ENCODE results near the gene AFAP1L2. TPM values are rescaled to one million over a fixed set of nuclear protein-coding genes. Genes with fewer than 3 reads are reported as not detected.

Gene AFAP1L2
- total and polyA plus RNA-seq, 9 of the 15 experiments (the other 6 are each of a cell fraction or from before 2014, with no cell fraction given), result 0.07 TPM; not detected in 8

- DNase-seq (ENCODE audit: extremely low read depth in 1 of 4, low spot score in 3 of 4) (no peak), ATAC-seq (no peak), FAIRE-seq (no peak)
- ChIA-PET POLR2A (no interaction called here), CTCF (ENCODE audit: low intra/inter-chr PET ratio) (no interaction called here)
- Histone ChIP-seq H3K4me2 (ENCODE audit: insufficient read depth, low read length) (no peak overlapping the region), H3K27me3 (ENCODE audit: control insufficient read depth in 2 of 2, insufficient read depth in 2 of 2, low read length in 2 of 2) (peaks cover 0 to 28% of the 10 kb centered on the region in 2 experiments; a peak in 2 of 5 replicates), H3K9ac (ENCODE audit: insufficient read depth in 1 of 2, low read depth in 2 of 2, low read length in 2 of 2) (no peak overlapping the region), H4K20me1 (replicated peaks; ENCODE audit: control insufficient read depth, insufficient read depth, low read length) (no peaks in the 10 kb centered on the region), H3K4me3 (no peak overlapping the region), H3K79me2 (ENCODE audit: control insufficient read depth, insufficient read depth, low read length) (no peaks in the 10 kb centered on the region), H3K9me1 (ENCODE audit: control insufficient read depth, insufficient read depth, low read length) (no peaks in the 10 kb centered on the region), H3K4me1 (replicated peaks in 1 of 2; ENCODE audit: control insufficient read depth in 2 of 2, insufficient read depth in 2 of 2, low read length in 2 of 2) (no peaks in the 10 kb centered on the region; a peak in 1 of 5 replicates), H3K27ac (ENCODE audit: extremely low read depth, low read depth, low read length) (no peak overlapping the region), H2AFZ (ENCODE audit: low read depth, low read length) (no peak overlapping the region), H3K9me3 (replicated peaks; ENCODE audit: control insufficient read depth, insufficient read depth, low read depth, low read length) (no peaks in the 10 kb centered on the region), H3K36me3 (ENCODE audit: control insufficient read depth, insufficient read depth, low read length) (no peaks in the 10 kb centered on the region)
- in situ Hi-C loops (cut with MboI), result no loop called here
- no peak for TF ChIP-seq ZNF561 (CRISPR knock-in tag; conservative IDR thresholded peaks at IDR 0.05)
- no peak for TF ChIP-seq ZNF584 (CRISPR knock-in tag; IDR thresholded peaks at IDR 0.05; ENCODE audit: low read depth)
- no peak for TF ChIP-seq ZNF3 (CRISPR knock-in tag; IDR thresholded peaks at IDR 0.05)
- TF ChIP-seq CHD1 (IDR thresholded peaks at IDR 0.05; ENCODE audit: low read length), result no peak
- TF ChIP-seq KDM4B (IDR thresholded peaks at IDR 0.05; ENCODE audit: borderline replicate concordance in 2 of 2, low read depth in 1 of 2), result no peak
- TF ChIP-seq, protein P1, sequence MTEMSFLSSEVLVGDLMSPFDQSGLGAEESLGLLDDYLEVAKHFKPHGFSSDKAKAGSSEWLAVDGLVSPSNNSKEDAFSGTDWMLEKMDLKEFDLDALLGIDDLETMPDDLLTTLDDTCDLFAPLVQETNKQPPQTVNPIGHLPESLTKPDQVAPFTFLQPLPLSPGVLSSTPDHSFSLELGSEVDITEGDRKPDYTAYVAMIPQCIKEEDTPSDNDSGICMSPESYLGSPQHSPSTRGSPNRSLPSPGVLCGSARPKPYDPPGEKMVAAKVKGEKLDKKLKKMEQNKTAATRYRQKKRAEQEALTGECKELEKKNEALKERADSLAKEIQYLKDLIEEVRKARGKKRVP (CRISPR knock-in tag; IDR thresholded peaks at IDR 0.05), result no peak
- TF ChIP-seq, protein P2, sequence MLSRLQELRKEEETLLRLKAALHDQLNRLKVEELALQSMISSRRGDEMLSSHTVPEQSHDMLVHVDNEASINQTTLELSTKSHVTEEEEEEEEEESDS (CRISPR knock-in tag; IDR thresholded peaks at IDR 0.05), result no peak
- no peak for TF ChIP-seq HCFC1 (IDR thresholded peaks at IDR 0.05; ENCODE audit: low read depth, low read length)
- no peak for TF ChIP-seq HNRNPLL (IDR thresholded peaks at IDR 0.05; ENCODE audit: low read depth, low read length, poor library complexity, severe bottlenecking)
- no peak for TF ChIP-seq ZFX (CRISPR knock-in tag; IDR thresholded peaks at IDR 0.05)
- TF ChIP-seq TSHZ1 (CRISPR knock-in tag; IDR thresholded peaks at IDR 0.05), result no peak
- no peak for TF ChIP-seq MTF1 (CRISPR knock-in tag; IDR thresholded peaks at IDR 0.05; ENCODE audit: borderline replicate concordance)
- TF ChIP-seq ZNF589 (CRISPR knock-in tag; IDR thresholded peaks at IDR 0.05; ENCODE audit: low read depth), result no peak
- TF ChIP-seq CBX2 (IDR thresholded peaks at IDR 0.05; ENCODE audit: insufficient read depth, low read length, poor library complexity, severe bottlenecking), result no peak
- TF ChIP-seq ILF3 (IDR thresholded peaks at IDR 0.05; ENCODE audit: borderline replicate concordance), result no peak
- TF ChIP-seq TAF15 (IDR thresholded peaks at IDR 0.05; ENCODE audit: low read depth, low read length), result no peak
- TF ChIP-seq EHMT2 (IDR thresholded peaks at IDR 0.05), result no peak
- TF ChIP-seq SMARCA5 (IDR thresholded peaks at IDR 0.05), result no peak
- TF ChIP-seq BRCA1 (IDR thresholded peaks at IDR 0.05), result no peak
- no peak for TF ChIP-seq BRCA1 (CRISPR knock-in tag; IDR thresholded peaks at IDR 0.05)
- intact Hi-C loops (cut with micrococcal nuclease), result no loop called here
- no TSS peak for BruUV-seq (replicated peaks)
- 2% methylated on average over 5 of the region's 5 CpGs for WGBS (ENCODE audit: insufficient coverage, low coverage, missing lambda C conversion rate)
Measured at GRCh38 chr10:114316744-114317143, 87.6 kb downstream of the AFAP1L2 start.

All from K562 (cell line).